ENCODE results near the gene HS2ST1. TPM values are rescaled to one million over a fixed set of nuclear protein-coding genes. Genes with fewer than 3 reads are reported as not detected.
"Not testable (repeated sequence)": the region's sequence is repeated elsewhere in the genome, so short reads cannot be mapped to it uniquely, and the experiment has no call there.

Gene HS2ST1
- polyA plus RNA-seq, 2 of the 4 experiments (the other 2 are of a cell fraction), result 15.7 to 26.7 TPM

DNA sequence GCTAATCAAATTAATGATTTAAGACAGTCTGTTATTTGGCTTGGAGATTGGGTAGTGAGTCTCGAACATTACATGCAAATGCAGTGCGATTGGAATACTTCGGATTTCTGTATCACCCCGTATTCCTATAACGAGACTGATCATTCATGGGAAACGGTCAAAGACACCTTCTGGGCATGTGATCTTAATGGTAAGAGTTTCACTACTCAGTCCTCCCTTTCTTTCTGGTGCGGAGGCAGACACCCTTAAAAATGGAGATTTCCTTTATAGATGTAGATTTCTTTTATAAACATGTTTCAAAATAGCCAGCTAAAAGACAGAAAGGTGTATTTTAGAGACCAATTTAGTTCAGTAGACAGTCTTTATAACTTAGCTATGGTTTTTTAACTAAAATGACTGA lies 74.4 kb downstream of the HS2ST1 start:
- ChIA-PET POLR2A (no interaction called here), CTCF (no interaction called here)
- H3K9me3 ChIP-seq, result no peaks in the 10 kb centered on the region
- FAIRE-seq, result no peak
- 95% methylated on average over 7 of the region's 7 CpGs for WGBS (ENCODE audit: missing lambda C conversion rate)
- no peak for DNase-seq (ENCODE audit: low read depth in 1 of 2, low spot score in 1 of 2)
- no peak for ATAC-seq
- H3K4me1 ChIP-seq, result peaks cover 13% of the 10 kb centered on the region
- TF ChIP-seq RNF2 (IDR thresholded peaks at IDR 0.05; ENCODE audit: borderline replicate concordance, low read depth), result no peak
- no peak for TF ChIP-seq NPAS2 (CRISPR knock-in tag; IDR thresholded peaks at IDR 0.05; ENCODE audit: borderline replicate concordance)
- no peak for TF ChIP-seq POLR2AphosphoS2 (conservative IDR thresholded peaks at IDR 0.05; ENCODE audit: low read length)
- TF ChIP-seq, protein P1, sequence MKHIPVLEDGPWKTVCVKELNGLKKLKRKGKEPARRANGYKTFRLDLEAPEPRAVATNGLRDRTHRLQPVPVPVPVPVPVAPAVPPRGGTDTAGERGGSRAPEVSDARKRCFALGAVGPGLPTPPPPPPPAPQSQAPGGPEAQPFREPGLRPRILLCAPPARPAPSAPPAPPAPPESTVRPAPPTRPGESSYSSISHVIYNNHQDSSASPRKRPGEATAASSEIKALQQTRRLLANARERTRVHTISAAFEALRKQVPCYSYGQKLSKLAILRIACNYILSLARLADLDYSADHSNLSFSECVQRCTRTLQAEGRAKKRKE (CRISPR knock-in tag; IDR thresholded peaks at IDR 0.05; ENCODE audit: low read depth), result no peak
- no peak for TF ChIP-seq KDM5A (IDR thresholded peaks at IDR 0.05)
- no peak for TF ChIP-seq CHD2 (IDR thresholded peaks at IDR 0.05; ENCODE audit: low read length, partially characterized antibody)
- TF ChIP-seq, protein P2, sequence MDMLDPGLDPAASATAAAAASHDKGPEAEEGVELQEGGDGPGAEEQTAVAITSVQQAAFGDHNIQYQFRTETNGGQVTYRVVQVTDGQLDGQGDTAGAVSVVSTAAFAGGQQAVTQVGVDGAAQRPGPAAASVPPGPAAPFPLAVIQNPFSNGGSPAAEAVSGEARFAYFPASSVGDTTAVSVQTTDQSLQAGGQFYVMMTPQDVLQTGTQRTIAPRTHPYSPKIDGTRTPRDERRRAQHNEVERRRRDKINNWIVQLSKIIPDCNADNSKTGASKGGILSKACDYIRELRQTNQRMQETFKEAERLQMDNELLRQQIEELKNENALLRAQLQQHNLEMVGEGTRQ (IDR thresholded peaks at IDR 0.05), result no peak
- TF ChIP-seq ESRRA (IDR thresholded peaks at IDR 0.05; ENCODE audit: borderline replicate concordance, low read length), result no peak
- TF ChIP-seq, protein P3, sequence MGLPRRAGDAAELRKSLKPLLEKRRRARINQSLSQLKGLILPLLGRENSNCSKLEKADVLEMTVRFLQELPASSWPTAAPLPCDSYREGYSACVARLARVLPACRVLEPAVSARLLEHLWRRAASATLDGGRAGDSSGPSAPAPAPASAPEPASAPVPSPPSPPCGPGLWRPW (IDR thresholded peaks at IDR 0.05), result no peak
- TF ChIP-seq, protein P4, sequence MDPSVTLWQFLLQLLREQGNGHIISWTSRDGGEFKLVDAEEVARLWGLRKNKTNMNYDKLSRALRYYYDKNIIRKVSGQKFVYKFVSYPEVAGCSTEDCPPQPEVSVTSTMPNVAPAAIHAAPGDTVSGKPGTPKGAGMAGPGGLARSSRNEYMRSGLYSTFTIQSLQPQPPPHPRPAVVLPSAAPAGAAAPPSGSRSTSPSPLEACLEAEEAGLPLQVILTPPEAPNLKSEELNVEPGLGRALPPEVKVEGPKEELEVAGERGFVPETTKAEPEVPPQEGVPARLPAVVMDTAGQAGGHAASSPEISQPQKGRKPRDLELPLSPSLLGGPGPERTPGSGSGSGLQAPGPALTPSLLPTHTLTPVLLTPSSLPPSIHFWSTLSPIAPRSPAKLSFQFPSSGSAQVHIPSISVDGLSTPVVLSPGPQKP (IDR thresholded peaks at IDR 0.05; ENCODE audit: low read depth, low read length), result no peak
- TF ChIP-seq FOXS1 (CRISPR knock-in tag; IDR thresholded peaks at IDR 0.05), result no peak
- H3K4me2 ChIP-seq, result no peak overlapping the region
- H3K4me3 ChIP-seq, result no peak overlapping the region
- H3K27ac ChIP-seq, result no peak overlapping the region

DNA sequence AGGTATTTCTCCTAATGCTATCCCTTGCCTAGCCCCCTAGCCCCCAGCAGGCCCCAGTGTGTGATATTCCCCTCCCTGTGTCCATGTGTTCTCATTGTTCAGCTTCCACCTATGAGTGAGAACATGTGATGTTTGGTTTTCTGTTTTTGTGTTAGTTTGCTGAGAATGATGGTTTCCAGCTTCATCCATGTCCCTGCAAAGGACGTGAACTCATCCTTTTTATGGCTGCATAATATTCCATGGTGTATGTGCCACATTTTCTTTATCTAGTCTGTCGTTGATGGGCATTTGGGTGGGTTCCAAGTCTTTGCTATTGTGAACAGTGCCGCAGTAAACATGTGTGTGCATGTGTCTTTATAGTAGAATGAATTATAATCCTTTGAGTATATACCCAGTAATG lies 75.3 kb downstream of the HS2ST1 start:
- H3K9me3 ChIP-seq; H3K4me3 ChIP-seq; DNase-seq (ENCODE audit: low read depth in 1 of 2, low spot score in 1 of 2); CTCF ChIA-PET; H3K27ac ChIP-seq; ATAC-seq; FAIRE-seq; H3K4me2 ChIP-seq; POLR2A ChIA-PET: not testable (repeated sequence)
- peaks cover 17% of the 10 kb centered on the region for H3K4me1 ChIP-seq
- 94% methylated on average over 3 of the region's 3 CpGs for WGBS (ENCODE audit: missing lambda C conversion rate)

DNA sequence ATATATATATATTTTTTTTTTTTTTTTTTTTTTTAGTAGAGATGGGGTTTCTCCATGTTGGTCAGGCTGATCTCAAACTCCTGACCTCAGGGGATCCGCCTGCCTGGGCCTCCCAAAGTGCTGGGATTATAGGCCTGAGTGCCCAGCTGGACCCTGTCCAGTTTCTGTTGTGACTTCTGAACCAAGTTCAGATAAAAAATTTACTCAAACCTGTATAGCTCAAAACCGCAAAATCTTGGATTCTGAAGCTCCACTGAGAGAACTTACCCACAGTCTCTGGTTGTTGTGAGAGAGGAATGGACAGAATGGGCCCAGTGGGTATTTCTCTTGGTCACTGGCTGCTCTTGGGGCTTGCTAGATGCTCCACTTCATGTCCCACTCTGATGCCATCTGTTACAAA lies 76.4 kb downstream of the HS2ST1 start:
- TF ChIP-seq, protein P4 (IDR thresholded peaks at IDR 0.05; ENCODE audit: low read depth, low read length), result no peak
- TF ChIP-seq NFE2L2 (conservative IDR thresholded peaks at IDR 0.05; ENCODE audit: low read length) (no peak), RCOR1 (IDR thresholded peaks at IDR 0.05; ENCODE audit: low read depth, low read length) (no peak), MAZ (IDR thresholded peaks at IDR 0.05; ENCODE audit: borderline replicate concordance, low read depth, low read length) (no peak), ESRRA (IDR thresholded peaks at IDR 0.05; ENCODE audit: borderline replicate concordance, low read length) (no peak), BHLHE40 (IDR thresholded peaks at IDR 0.05; ENCODE audit: low read depth, low read length) (no peak), CBX8 (IDR thresholded peaks at IDR 0.05) (no peak), HOXB13 (CRISPR knock-in tag; IDR thresholded peaks at IDR 0.05; ENCODE audit: low read depth) (no peak), ZNF302 (CRISPR knock-in tag; IDR thresholded peaks at IDR 0.05) (no peak), KDM1A (IDR thresholded peaks at IDR 0.05; ENCODE audit: low read depth) (no peak), SMC3 (IDR thresholded peaks at IDR 0.05) (no peak)
- TF ChIP-seq, protein P5, sequence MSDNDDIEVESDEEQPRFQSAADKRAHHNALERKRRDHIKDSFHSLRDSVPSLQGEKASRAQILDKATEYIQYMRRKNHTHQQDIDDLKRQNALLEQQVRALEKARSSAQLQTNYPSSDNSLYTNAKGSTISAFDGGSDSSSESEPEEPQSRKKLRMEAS (IDR thresholded peaks at IDR 0.05), result no peak
- TF ChIP-seq, protein P6, sequence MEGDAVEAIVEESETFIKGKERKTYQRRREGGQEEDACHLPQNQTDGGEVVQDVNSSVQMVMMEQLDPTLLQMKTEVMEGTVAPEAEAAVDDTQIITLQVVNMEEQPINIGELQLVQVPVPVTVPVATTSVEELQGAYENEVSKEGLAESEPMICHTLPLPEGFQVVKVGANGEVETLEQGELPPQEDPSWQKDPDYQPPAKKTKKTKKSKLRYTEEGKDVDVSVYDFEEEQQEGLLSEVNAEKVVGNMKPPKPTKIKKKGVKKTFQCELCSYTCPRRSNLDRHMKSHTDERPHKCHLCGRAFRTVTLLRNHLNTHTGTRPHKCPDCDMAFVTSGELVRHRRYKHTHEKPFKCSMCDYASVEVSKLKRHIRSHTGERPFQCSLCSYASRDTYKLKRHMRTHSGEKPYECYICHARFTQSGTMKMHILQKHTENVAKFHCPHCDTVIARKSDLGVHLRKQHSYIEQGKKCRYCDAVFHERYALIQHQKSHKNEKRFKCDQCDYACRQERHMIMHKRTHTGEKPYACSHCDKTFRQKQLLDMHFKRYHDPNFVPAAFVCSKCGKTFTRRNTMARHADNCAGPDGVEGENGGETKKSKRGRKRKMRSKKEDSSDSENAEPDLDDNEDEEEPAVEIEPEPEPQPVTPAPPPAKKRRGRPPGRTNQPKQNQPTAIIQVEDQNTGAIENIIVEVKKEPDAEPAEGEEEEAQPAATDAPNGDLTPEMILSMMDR (IDR thresholded peaks at IDR 0.05), result no peak
- TF ChIP-seq, protein P2 (IDR thresholded peaks at IDR 0.05), result no peak
- TF ChIP-seq, protein P7, sequence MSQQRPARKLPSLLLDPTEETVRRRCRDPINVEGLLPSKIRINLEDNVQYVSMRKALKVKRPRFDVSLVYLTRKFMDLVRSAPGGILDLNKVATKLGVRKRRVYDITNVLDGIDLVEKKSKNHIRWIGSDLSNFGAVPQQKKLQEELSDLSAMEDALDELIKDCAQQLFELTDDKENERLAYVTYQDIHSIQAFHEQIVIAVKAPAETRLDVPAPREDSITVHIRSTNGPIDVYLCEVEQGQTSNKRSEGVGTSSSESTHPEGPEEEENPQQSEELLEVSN (IDR thresholded peaks at IDR 0.05; ENCODE audit: borderline replicate concordance, low read depth), result no peak
- Histone ChIP-seq H3K4me2 (no peak overlapping the region), H3K27ac (no peak overlapping the region), H3K4me1 (peaks cover 17% of the 10 kb centered on the region), H3K4me3 (no peak overlapping the region), H3K9me3 (no peaks in the 10 kb centered on the region)
- 94% methylated on average over 2 of the region's 2 CpGs for WGBS (ENCODE audit: missing lambda C conversion rate)
- ATAC-seq (no peak), FAIRE-seq (no peak), DNase-seq (ENCODE audit: low read depth in 1 of 2, low spot score in 1 of 2) (no peak)
- ChIA-PET CTCF (no interaction called here), POLR2A (no interaction called here)
